ENCODE results near the gene DNAH3.

DNAH3 gene

DNA sequence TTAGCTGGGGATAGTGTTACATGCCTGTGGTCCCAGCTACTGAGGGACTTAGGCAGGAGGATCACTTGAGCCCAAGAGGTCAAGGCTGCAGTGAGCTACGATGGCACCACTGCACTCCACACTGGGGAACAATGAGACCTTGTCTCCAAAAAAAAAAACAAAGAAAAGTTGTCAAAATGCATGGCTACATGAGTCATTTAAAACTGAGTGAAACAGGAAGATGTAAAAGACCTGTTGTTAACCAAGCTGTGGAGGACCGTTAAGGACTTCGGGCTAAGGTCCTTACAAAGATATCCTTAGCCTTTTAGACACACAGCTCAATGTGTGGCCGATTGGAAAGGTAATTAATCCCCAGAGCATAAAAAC is 35.7 kb upstream of the DNAH3 start:
- Histone ChIP-seq H3K4me2 (ENCODE audit: low read depth, low read length, poor library complexity, severe bottlenecking) (no peak overlapping the region), H4K20me1 (ENCODE audit: insufficient read depth, low read length, poor library complexity, severe bottlenecking) (no peaks in the 10 kb centered on the region), H3K9ac (ENCODE audit: low read depth, low read length, poor library complexity, severe bottlenecking) (no peak overlapping the region), H3K9me2 (replicated peaks; ENCODE audit: low read depth, low read length) (no peaks in the 10 kb centered on the region), H3K4me1 (ENCODE audit: insufficient read depth, low read length, poor library complexity, severe bottlenecking) (no peaks in the 10 kb centered on the region), H2AFZ (ENCODE audit: low read length) (no peak overlapping the region), H3K4me3 (ENCODE audit: low read length, poor library complexity, severe bottlenecking) (no peak overlapping the region), H3K27me3 (ENCODE audit: insufficient read depth, low read length, poor library complexity, severe bottlenecking) (no peaks in the 10 kb centered on the region), H3K36me3 (ENCODE audit: insufficient read depth, low read length) (peaks cover 3% of the 10 kb centered on the region; the same call in 1 of the 2 replicates), H3F3A (ENCODE audit: low read depth) (no peaks in the 10 kb centered on the region), H3K79me2 (ENCODE audit: insufficient read depth, low read length) (no peaks in the 10 kb centered on the region), H3K9me3 (ENCODE audit: insufficient read depth, low read depth, low read length) (no peaks in the 10 kb centered on the region)
- no peak for TF ChIP-seq EZH2phosphoT487 (IDR thresholded peaks at IDR 0.05; ENCODE audit: borderline replicate concordance)
- TF ChIP-seq, protein P1, sequence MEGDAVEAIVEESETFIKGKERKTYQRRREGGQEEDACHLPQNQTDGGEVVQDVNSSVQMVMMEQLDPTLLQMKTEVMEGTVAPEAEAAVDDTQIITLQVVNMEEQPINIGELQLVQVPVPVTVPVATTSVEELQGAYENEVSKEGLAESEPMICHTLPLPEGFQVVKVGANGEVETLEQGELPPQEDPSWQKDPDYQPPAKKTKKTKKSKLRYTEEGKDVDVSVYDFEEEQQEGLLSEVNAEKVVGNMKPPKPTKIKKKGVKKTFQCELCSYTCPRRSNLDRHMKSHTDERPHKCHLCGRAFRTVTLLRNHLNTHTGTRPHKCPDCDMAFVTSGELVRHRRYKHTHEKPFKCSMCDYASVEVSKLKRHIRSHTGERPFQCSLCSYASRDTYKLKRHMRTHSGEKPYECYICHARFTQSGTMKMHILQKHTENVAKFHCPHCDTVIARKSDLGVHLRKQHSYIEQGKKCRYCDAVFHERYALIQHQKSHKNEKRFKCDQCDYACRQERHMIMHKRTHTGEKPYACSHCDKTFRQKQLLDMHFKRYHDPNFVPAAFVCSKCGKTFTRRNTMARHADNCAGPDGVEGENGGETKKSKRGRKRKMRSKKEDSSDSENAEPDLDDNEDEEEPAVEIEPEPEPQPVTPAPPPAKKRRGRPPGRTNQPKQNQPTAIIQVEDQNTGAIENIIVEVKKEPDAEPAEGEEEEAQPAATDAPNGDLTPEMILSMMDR (conservative IDR thresholded peaks at IDR 0.05; ENCODE audit: low read length) = no peak

DNA sequence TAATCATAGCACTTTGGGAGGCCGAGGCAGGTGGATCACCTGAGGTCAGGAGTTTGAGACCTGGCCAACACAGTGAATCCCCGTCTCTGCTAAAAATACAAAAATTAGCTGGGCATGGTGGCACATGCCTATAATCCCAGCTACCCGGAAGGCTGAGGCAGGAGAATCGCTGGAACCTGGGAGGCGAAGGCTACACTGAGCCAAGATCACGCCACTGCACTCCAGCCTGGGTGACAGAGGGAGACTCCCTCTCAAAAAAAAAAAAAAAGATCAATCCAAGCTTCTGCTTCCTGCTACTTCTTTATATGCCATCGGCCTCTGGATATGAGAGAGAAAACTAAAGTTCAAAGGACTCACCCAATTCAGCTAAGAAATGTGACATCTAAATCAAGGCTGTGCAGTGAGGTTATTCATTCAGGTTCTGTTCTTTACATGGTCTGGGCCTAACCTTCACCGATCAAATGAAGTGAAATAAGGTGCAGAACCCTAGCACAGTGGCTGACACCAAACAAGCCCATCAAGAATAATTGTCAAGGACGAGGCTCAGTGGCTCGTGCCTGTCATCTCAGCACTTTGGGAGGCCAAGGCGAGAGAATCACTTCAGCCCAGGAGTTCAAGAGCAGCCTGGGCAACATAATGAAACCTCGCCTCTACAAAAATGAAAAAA is 35.1 kb upstream of the DNAH3 start:
- Histone ChIP-seq H3K4me2 (ENCODE audit: low read depth, low read length, poor library complexity, severe bottlenecking) (no peak overlapping the region), H3K4me3 (ENCODE audit: low read length, poor library complexity, severe bottlenecking) (no peak overlapping the region), H3K9me2 (replicated peaks; ENCODE audit: low read depth, low read length) (no peaks in the 10 kb centered on the region), H3F3A (ENCODE audit: low read depth) (no peaks in the 10 kb centered on the region), H3K4me1 (ENCODE audit: insufficient read depth, low read length, poor library complexity, severe bottlenecking) (no peaks in the 10 kb centered on the region), H3K79me2 (ENCODE audit: insufficient read depth, low read length) (no peaks in the 10 kb centered on the region), H4K20me1 (ENCODE audit: insufficient read depth, low read length, poor library complexity, severe bottlenecking) (no peaks in the 10 kb centered on the region), H3K9me3 (ENCODE audit: insufficient read depth, low read depth, low read length) (no peaks in the 10 kb centered on the region), H3K36me3 (ENCODE audit: insufficient read depth, low read length) (peaks cover 8% of the 10 kb centered on the region; the same call in 1 of the 2 replicates), H2AFZ (ENCODE audit: low read length) (no peak overlapping the region), H3K27me3 (ENCODE audit: insufficient read depth, low read length, poor library complexity, severe bottlenecking) (no peaks in the 10 kb centered on the region), H3K9ac (ENCODE audit: low read depth, low read length, poor library complexity, severe bottlenecking) (no peak overlapping the region)
- TF ChIP-seq EZH2phosphoT487 (IDR thresholded peaks at IDR 0.05; ENCODE audit: borderline replicate concordance) = no peak
- TF ChIP-seq, protein P1 (conservative IDR thresholded peaks at IDR 0.05; ENCODE audit: low read length) = no peak

DNA sequence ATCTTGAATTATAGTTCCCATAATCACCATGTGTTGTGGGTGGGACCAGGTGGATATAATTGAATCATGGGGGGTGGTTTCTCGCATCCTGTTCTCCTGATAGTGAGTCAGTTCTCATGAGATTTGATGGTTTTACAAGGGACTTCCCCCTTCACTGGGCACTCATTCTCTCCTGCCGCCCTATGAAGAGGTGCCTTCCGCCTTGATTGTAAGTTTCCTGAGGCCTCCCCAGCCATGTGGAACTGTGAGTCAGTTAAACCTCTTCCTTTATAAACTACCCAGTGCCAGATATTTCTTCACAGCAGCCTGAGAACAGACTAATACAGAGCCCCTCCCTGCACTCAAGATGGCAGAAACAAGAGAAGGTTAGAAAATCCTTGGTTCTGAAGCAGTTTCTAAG is 34.2 kb upstream of the DNAH3 start:
- no peak overlapping the region for H3K4me3 ChIP-seq (ENCODE audit: low read length, poor library complexity, severe bottlenecking)
- no peak overlapping the region for H2AFZ ChIP-seq (ENCODE audit: low read length)
- H3K79me2 ChIP-seq (ENCODE audit: insufficient read depth, low read length) = no peaks in the 10 kb centered on the region
- H3K4me2 ChIP-seq (ENCODE audit: low read depth, low read length, poor library complexity, severe bottlenecking) = no peak overlapping the region
- H3K9me2 ChIP-seq (replicated peaks; ENCODE audit: low read depth, low read length) = no peaks in the 10 kb centered on the region
- H3K4me1 ChIP-seq (ENCODE audit: insufficient read depth, low read length, poor library complexity, severe bottlenecking) = no peaks in the 10 kb centered on the region
- no peaks in the 10 kb centered on the region for H4K20me1 ChIP-seq (ENCODE audit: insufficient read depth, low read length, poor library complexity, severe bottlenecking)
- TF ChIP-seq, protein P1 (conservative IDR thresholded peaks at IDR 0.05; ENCODE audit: low read length) = no peak
- TF ChIP-seq EZH2phosphoT487 (IDR thresholded peaks at IDR 0.05; ENCODE audit: borderline replicate concordance) = no peak
- no peak overlapping the region for H3K9ac ChIP-seq (ENCODE audit: low read depth, low read length, poor library complexity, severe bottlenecking)
- peaks cover 14% of the 10 kb centered on the region; the same call in 1 of the 2 replicates for H3K36me3 ChIP-seq (ENCODE audit: insufficient read depth, low read length)
- no peaks in the 10 kb centered on the region for H3K27me3 ChIP-seq (ENCODE audit: insufficient read depth, low read length, poor library complexity, severe bottlenecking)
- no peaks in the 10 kb centered on the region for H3F3A ChIP-seq (ENCODE audit: low read depth)
- H3K9me3 ChIP-seq (ENCODE audit: insufficient read depth, low read depth, low read length) = no peaks in the 10 kb centered on the region

All from Loucy (cell line).